ENCODE measurements around the gene MRPL24. TPM values are rescaled to one million over a fixed set of nuclear protein-coding genes. Genes with fewer than 3 reads are reported as not detected.

Gene MRPL24
- total and polyA plus RNA-seq, 10 of the 15 experiments (the other 5 are each of a cell fraction or from before 2014, with no cell fraction given): 87.4 to 269 (median 134) TPM

GRCh38 chr1:156751757-156752481 lies 11.0 kb upstream of the MRPL24 start (continued):
- TF ChIP-seq ZNF687 (IDR thresholded peaks at IDR 0.05) (peak; percentile 49), RCOR1 (conservative IDR thresholded peaks at IDR 0.05; ENCODE audit: low read depth, low read length) (no peak), TCF12 (IDR thresholded peaks at IDR 0.05; ENCODE audit: low read depth, low read length) (no peak), E2F4 (IDR thresholded peaks at IDR 0.05; ENCODE audit: low read depth, low read length) (peak; percentile 55), YBX1 (IDR thresholded peaks at IDR 0.05) (no peak), MYB (IDR thresholded peaks at IDR 0.05; ENCODE audit: borderline replicate concordance, low read depth, low read length) (no peak), NR2C2 (IDR thresholded peaks at IDR 0.05; ENCODE audit: borderline replicate concordance, control insufficient read depth, insufficient read length, low read depth) (peak; percentile 75), ZBTB40 (IDR thresholded peaks at IDR 0.05; ENCODE audit: borderline replicate concordance) (no peak; the same call in 1 of the 2 replicates), TCF7 (IDR thresholded peaks at IDR 0.05; ENCODE audit: borderline replicate concordance) (no peak), TBL1XR1 (IDR thresholded peaks at IDR 0.05; ENCODE audit: low read depth, low read length) (0 out of 2 replicates have a peak, but pooled peaks have one; percentile 20)
- TF ChIP-seq, protein P1, sequence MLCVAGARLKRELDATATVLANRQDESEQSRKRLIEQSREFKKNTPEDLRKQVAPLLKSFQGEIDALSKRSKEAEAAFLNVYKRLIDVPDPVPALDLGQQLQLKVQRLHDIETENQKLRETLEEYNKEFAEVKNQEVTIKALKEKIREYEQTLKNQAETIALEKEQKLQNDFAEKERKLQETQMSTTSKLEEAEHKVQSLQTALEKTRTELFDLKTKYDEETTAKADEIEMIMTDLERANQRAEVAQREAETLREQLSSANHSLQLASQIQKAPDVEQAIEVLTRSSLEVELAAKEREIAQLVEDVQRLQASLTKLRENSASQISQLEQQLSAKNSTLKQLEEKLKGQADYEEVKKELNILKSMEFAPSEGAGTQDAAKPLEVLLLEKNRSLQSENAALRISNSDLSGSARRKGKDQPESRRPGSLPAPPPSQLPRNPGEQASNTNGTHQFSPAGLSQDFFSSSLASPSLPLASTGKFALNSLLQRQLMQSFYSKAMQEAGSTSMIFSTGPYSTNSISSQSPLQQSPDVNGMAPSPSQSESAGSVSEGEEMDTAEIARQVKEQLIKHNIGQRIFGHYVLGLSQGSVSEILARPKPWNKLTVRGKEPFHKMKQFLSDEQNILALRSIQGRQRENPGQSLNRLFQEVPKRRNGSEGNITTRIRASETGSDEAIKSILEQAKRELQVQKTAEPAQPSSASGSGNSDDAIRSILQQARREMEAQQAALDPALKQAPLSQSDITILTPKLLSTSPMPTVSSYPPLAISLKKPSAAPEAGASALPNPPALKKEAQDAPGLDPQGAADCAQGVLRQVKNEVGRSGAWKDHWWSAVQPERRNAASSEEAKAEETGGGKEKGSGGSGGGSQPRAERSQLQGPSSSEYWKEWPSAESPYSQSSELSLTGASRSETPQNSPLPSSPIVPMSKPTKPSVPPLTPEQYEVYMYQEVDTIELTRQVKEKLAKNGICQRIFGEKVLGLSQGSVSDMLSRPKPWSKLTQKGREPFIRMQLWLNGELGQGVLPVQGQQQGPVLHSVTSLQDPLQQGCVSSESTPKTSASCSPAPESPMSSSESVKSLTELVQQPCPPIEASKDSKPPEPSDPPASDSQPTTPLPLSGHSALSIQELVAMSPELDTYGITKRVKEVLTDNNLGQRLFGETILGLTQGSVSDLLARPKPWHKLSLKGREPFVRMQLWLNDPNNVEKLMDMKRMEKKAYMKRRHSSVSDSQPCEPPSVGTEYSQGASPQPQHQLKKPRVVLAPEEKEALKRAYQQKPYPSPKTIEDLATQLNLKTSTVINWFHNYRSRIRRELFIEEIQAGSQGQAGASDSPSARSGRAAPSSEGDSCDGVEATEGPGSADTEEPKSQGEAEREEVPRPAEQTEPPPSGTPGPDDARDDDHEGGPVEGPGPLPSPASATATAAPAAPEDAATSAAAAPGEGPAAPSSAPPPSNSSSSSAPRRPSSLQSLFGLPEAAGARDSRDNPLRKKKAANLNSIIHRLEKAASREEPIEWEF (IDR thresholded peaks at IDR 0.05; ENCODE audit: insufficient replicate concordance, low read depth, low read length): peak; percentile 87
- TF ChIP-seq, protein P2, sequence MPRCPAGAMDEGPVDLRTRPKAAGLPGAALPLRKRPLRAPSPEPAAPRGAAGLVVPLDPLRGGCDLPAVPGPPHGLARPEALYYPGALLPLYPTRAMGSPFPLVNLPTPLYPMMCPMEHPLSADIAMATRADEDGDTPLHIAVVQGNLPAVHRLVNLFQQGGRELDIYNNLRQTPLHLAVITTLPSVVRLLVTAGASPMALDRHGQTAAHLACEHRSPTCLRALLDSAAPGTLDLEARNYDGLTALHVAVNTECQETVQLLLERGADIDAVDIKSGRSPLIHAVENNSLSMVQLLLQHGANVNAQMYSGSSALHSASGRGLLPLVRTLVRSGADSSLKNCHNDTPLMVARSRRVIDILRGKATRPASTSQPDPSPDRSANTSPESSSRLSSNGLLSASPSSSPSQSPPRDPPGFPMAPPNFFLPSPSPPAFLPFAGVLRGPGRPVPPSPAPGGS (IDR thresholded peaks at IDR 0.05; ENCODE audit: borderline replicate concordance, insufficient read depth, low read depth, low read length, poor library complexity, severe bottlenecking): no peak
